Transverse colon (tissue), 4 donors: ENCODE measurements around the gene SLFN11. TPM values are rescaled to one million over a fixed set of nuclear protein-coding genes. Genes with fewer than 3 reads are reported as not detected.

Experiments used
- DNase-seq: peaks from one replicate; pipeline ENCODE4 v3.0.0-alpha.2; 2019
- H3K27ac ChIP-seq, 4 donors: fragments of 200-600 bp; sonication (generic); 2 replicates each; pipeline ENCODE4 v1.5.1; 2016 to 2018; ENCODE audit warnings: inconsistent platforms in 4 of 4
- H3K27me3 ChIP-seq: fragments of 200-600 bp; sonication (generic); 2 replicates; pipeline ENCODE4 v1.5.1; 2017; ENCODE audit warnings: inconsistent platforms
- H3K36me3 ChIP-seq, 4 donors: fragments of 200-600 bp; sonication (generic); 2 replicates each; pipeline ENCODE4 v1.5.1; 2017 to 2019; ENCODE audit warnings: inconsistent platforms in 4 of 4
- H3K4me1 ChIP-seq, 4 donors: fragments of 200-600 bp; sonication (generic); 2 replicates each; pipeline ENCODE4 v1.5.1; 2017 to 2020; ENCODE audit warnings: inconsistent platforms in 4 of 4
- H3K4me3 ChIP-seq, 4 donors: fragments of 200-600 bp; sonication (generic); 1 replicate in 1 of 4; 2 replicates in 3 of 4; pipeline versions ENCODE4 v1.5.1 to v1.6.1; 2017 to 2019; ENCODE audit warnings: inconsistent platforms in 4 of 4
- H3K9me3 ChIP-seq, 2 donors: fragments of 200-600 bp; sonication (generic); 2 replicates each; pipeline ENCODE4 v1.5.1; 2017 to 2019; ENCODE audit warnings: inconsistent platforms in 2 of 2
- CTCF ChIP-seq, 5 experiments: fragments of 200-600 bp in 3 of 5; fragments of 450-650 bp in 2 of 5; sonication (generic) in 3 of 5; IDR thresholded peaks; 1 replicate in 2 of 5; 2 replicates in 3 of 5; pipeline ENCODE4 v1.5.1; 2016 to 2017; ENCODE audit warnings: antibody characterized with exemption in 5 of 5, inconsistent platforms in 3 of 5, mild to moderate bottlenecking in 2 of 5, moderate library complexity in 1 of 5
- EP300 ChIP-seq: sonication (generic); formaldehyde crosslinking; IDR thresholded peaks from one replicate; pipeline ENCODE4 v1.6.1; 2017; ENCODE audit warnings: antibody characterized with exemption, low read depth
- POLR2A ChIP-seq: fragments of 450-650 bp; IDR thresholded peaks from one replicate; pipeline ENCODE4 v1.6.1; 2016; ENCODE audit warnings: antibody characterized with exemption, mild to moderate bottlenecking, moderate library complexity
- POLR2AphosphoS5 ChIP-seq, 3 donors: sonication (generic); formaldehyde crosslinking; IDR thresholded peaks; one replicate each; pipeline ENCODE4 v1.6.1; 2016; ENCODE audit warnings: antibody characterized with exemption in 3 of 3
- WGBS, 2 donors: methylation state at CpG; one replicate each; pipeline ENCODE4 v1.1.5; 2018; ENCODE audit warnings: low coverage in 1 of 2; 5-methylcytosine and 5-hydroxymethylcytosine counted together
- in situ Hi-C, 4 donors: fragments of 200-750 bp; cut with MboI; loops; one replicate each; pipeline versions ENCODE4 v1.15.0 to v1.15.1; 2017; ENCODE audit warnings: low sequenced_read_pairs in 3 of 4, low pct_ligation_motif_present in 1 of 4, low pct_unique_long_range_greater_than_20kb in 1 of 4
- intact Hi-C: fragments of 100-400 bp; cut with DNase I; formaldehyde crosslinking; loops from one replicate; pipeline ENCODE4 v1.15.1; 2023; ENCODE audit warnings: low total_unique reads
- total RNA-seq, 4 donors: library from RNA; depleted of rRNA; stranded (reverse); fragments of >200 nt; gene quantifications; one replicate each; pipeline ENCODE4 v1.1.0, GENCODE V29; 2016

The SLFN11 gene
- total RNA-seq, 4 donors from 2014 or later = 3.0 to 18.6 (median 6.0) TPM

DNA sequence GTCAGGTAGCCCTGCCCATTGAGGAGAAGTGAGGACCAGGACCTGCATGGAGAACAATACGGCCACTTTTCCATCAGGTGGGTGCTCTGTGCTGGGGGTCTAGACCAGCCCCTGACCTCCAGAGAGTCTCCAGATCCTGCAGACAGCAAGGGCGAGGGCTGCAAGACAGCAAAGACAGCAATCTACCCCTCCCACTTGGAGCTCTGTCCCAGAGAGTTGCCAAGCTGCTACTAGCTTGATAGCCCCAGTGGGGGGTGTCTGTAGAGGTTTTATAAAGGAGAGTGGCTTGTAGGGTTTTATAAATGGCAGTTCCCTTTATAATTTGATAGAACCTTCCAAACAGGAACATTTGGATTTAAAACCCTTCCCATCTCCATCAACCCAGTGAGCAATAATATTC lies 16.7 kb upstream of the SLFN11 start:
- no peak for DNase-seq
- 47 to 100% methylated on average over 1 to 2 of the region's 2 CpGs for WGBS, 2 donors
- intact Hi-C loops (no loop called here), in situ Hi-C loops (no loop called here)
- TF ChIP-seq POLR2AphosphoS5 (IDR thresholded peaks at IDR 0.05) = no peak
- TF ChIP-seq CTCF (IDR thresholded peaks at IDR 0.05) = no peak
- TF ChIP-seq POLR2A = no peak
- no peak for TF ChIP-seq EP300
- Histone ChIP-seq H3K27me3 (no peaks in the 10 kb centered on the region), H3K36me3 (no peaks in the 10 kb centered on the region), H3K4me3 (no peak overlapping the region), H3K9me3 (no peaks in the 10 kb centered on the region), H3K4me1 (no peaks in the 10 kb centered on the region), H3K27ac (no peak overlapping the region)

DNA sequence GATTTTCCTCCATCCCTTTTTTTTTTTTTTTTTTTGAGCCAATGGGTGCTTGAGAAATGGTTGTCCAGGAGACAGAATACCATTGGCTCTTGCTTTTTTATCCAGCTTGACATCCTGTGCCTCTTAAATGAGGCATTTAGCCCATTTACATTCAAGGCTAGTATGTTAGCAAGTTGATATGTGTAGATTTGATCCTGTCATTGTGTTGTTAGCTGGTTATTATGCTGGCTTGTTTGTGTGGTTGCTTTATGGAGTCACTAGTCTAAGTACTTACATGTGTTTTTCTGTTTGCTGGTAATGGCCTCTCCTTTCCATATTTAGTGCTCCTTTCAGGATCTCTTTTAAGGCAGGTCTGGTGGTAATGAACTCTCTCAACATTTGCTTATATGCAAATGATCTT lies 14.1 kb upstream of the SLFN11 start:
- Histone ChIP-seq H3K27me3 (no peaks in the 10 kb centered on the region), H3K9me3 (no peaks in the 10 kb centered on the region), H3K4me3 (no peak overlapping the region), H3K4me1 (no peaks in the 10 kb centered on the region), H3K27ac (no peak overlapping the region), H3K36me3 (no peaks in the 10 kb centered on the region)
- TF ChIP-seq POLR2AphosphoS5 (IDR thresholded peaks at IDR 0.05) (no peak), CTCF (IDR thresholded peaks at IDR 0.05) (no peak), EP300 (no peak), POLR2A (no peak)
- in situ Hi-C loops = no loop called here
- intact Hi-C loops = no loop called here
- no peak for DNase-seq

- Histone ChIP-seq H3K4me1 (peaks cover 0 to 5% (median 0%) of the 10 kb centered on the region in 4 donors), H3K36me3 (no peaks in the 10 kb centered on the region), H3K9me3 (no peaks in the 10 kb centered on the region), H3K27ac (no peak overlapping the region), H3K4me3 (no peak overlapping the region), H3K27me3 (peaks cover 32% of the 10 kb centered on the region)
- in situ Hi-C loops (no loop called here), intact Hi-C loops (no loop called here)
- TF ChIP-seq CTCF (IDR thresholded peaks at IDR 0.05) (no peak), POLR2AphosphoS5 (IDR thresholded peaks at IDR 0.05) (no peak), EP300 (no peak), POLR2A (no peak)
- WGBS, 2 donors = 73% methylated on average over 3 of the region's 3 CpGs; no CpG with 5 or more reads in 1 of the 2 donors
- DNase-seq = no peak
Measured at GRCh38 chr17:35377706-35378105, 4.3 kb upstream of the SLFN11 start.

GRCh38 chr17:35377068-35377467 lies 3.6 kb upstream of the SLFN11 start:
- H3K27me3 ChIP-seq = peaks cover 38% of the 10 kb centered on the region
- DNase-seq = no peak
- H3K4me3 ChIP-seq = no peak overlapping the region
- in situ Hi-C loops (no loop called here), intact Hi-C loops (no loop called here)
- H3K4me1 ChIP-seq = peaks cover 0 to 5% (median 0%) of the 10 kb centered on the region in 4 donors
- no peak for TF ChIP-seq CTCF (IDR thresholded peaks at IDR 0.05)
- TF ChIP-seq POLR2A = no peak
- TF ChIP-seq POLR2AphosphoS5 (IDR thresholded peaks at IDR 0.05) = no peak
- TF ChIP-seq EP300 = no peak
- no peaks in the 10 kb centered on the region for H3K9me3 ChIP-seq
- no peaks in the 10 kb centered on the region for H3K36me3 ChIP-seq
- H3K27ac ChIP-seq = no peak overlapping the region
- WGBS, 2 donors = 59 to 66% methylated on average over 2 of the region's 2 CpGs
